Hepatocyte (in vitro differentiated cells): ENCODE data around the gene MPIG6B. TPM values are rescaled to one million over a fixed set of nuclear protein-coding genes. Genes with fewer than 3 reads are reported as not detected.

Source experiments
- DNase-seq: peaks from one replicate; pipeline ENCODE4 v3.0.0-alpha.2; 2016; ENCODE audit warnings: low spot score
- H2AFZ ChIP-seq: fragments of 200-600 bp; sonication (generic); 2 replicates; pipeline ENCODE4 v1.6.0; 2016; ENCODE audit warnings: antibody characterized with exemption, mild to moderate bottlenecking
- H3K27ac ChIP-seq: fragments of 200-600 bp; sonication (generic); 2 replicates; pipeline ENCODE4 v1.5.1; 2016; ENCODE audit warnings: mild to moderate bottlenecking
- H3K27me3 ChIP-seq: fragments of 200-600 bp; sonication (generic); 2 replicates; pipeline ENCODE4 v1.6.1; 2016
- H3K36me3 ChIP-seq: fragments of 200-600 bp; sonication (generic); replicated peaks from 2 replicates; pipeline ENCODE4 v1.5.1; 2016; ENCODE audit warnings: low read depth; ENCODE audit not compliant: insufficient read depth
- H3K4me1 ChIP-seq: fragments of 200-600 bp; sonication (generic); 2 replicates; pipeline ENCODE4 v1.5.1; 2016; ENCODE audit warnings: mild to moderate bottlenecking, moderate library complexity; ENCODE audit not compliant: insufficient read depth
- H3K4me2 ChIP-seq: fragments of 200-600 bp; sonication (generic); 2 replicates; pipeline ENCODE4 v1.6.0; 2016
- H3K4me3 ChIP-seq: fragments of 200-600 bp; sonication (generic); 2 replicates; pipeline ENCODE4 v1.5.1; 2016; ENCODE audit warnings: mild to moderate bottlenecking
- H3K79me2 ChIP-seq: fragments of 200-600 bp; sonication (generic); 2 replicates; pipeline ENCODE4 v1.6.0; 2017; ENCODE audit warnings: mild to moderate bottlenecking
- H3K9me2 ChIP-seq: fragments of 200-600 bp; sonication (generic); replicated peaks from 2 replicates; pipeline ENCODE4 v1.6.0; 2017; ENCODE audit warnings: mild to moderate bottlenecking; ENCODE audit not compliant: insufficient read depth
- H3K9me3 ChIP-seq: fragments of 200-600 bp; sonication (generic); 2 replicates; pipeline ENCODE4 v1.5.1; 2016; ENCODE audit warnings: low read depth, mild to moderate bottlenecking
- H4K20me1 ChIP-seq: fragments of 200-600 bp; sonication (generic); 2 replicates; pipeline ENCODE4 v1.6.0; 2016; ENCODE audit warnings: mild to moderate bottlenecking; ENCODE audit not compliant: insufficient read depth, poor library complexity, severe bottlenecking
- EZH2 ChIP-seq: fragments of 200-600 bp; sonication (generic); IDR thresholded peaks from 2 replicates; pipeline ENCODE4 v1.6.1; 2016; ENCODE audit warnings: antibody characterized with exemption, mild to moderate bottlenecking, borderline replicate concordance
- EZH2phosphoT487 ChIP-seq: fragments of 200-600 bp; sonication (generic); IDR thresholded peaks from one replicate; pipeline ENCODE4 v1.6.1; 2018; ENCODE audit warnings: antibody characterized with exemption, mild to moderate bottlenecking, low read depth, moderate library complexity; ENCODE audit not compliant: unreplicated experiment, severe bottlenecking
- whole genome bisulfite sequencing: methylation state at CpG from one replicate; pipeline ENCODE4 v1.1.6; 2016; ENCODE audit warnings: low lambda C conversion rate; ENCODE audit errors: missing lambda C conversion rate; 5-methylcytosine and 5-hydroxymethylcytosine counted together
- polyA plus RNA-seq: library from polyadenylated mRNA; unstranded; fragments of >200 nt; fragmentation: Nextera tagmentation; extraction: Ambion mirVana; gene quantifications from 2 replicates; pipeline ENCODE4 v1.2.1, GENCODE V29; 2016
- total RNA-seq: library from RNA; depleted of rRNA; stranded (reverse); fragments of >200 nt; gene quantifications from 2 replicates; pipeline ENCODE4 v1.2.3, GENCODE V29; 2014
- TF ChIP-seq, protein P1 (sequence below): fragments of 200-600 bp; sonication (generic); IDR thresholded peaks from 2 replicates; pipeline ENCODE4 v1.5.1; 2016; ENCODE audit warnings: antibody characterized with exemption, mild to moderate bottlenecking; ENCODE audit not compliant: poor library complexity

Gene MPIG6B
- total and polyA plus RNA-seq, 2 experiments from 2014 or later = not detected

DNA sequence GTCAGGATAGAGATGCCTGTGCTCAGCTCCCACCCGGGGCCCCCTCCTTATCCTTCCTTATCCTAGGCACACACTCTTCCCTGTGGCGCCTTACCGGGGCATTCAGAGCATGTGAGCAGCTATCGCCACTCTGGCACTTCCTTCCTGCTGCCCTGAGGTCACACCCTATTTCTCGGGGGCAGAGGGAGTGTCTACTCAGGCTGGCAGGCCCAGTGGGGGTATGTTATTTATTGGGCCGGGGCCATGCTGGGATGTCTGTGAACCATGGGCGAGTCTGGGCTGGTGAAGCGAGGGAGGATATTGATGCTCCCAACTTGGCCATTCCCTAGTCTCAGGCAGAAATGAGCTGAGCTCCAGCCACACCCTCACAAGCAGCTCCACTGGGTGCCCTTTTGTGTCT, 11.9 kb upstream of the MPIG6B start:
- Histone ChIP-seq H4K20me1 (no peaks in the 10 kb centered on the region), H3K27ac (no peak overlapping the region), H3K36me3 (no peaks in the 10 kb centered on the region), H3K79me2 (no peaks in the 10 kb centered on the region), H3K4me1 (peaks cover 25% of the 10 kb centered on the region), H2AFZ (no peak overlapping the region), H3K4me2 (no peak overlapping the region), H3K4me3 (no peak overlapping the region), H3K9me3 (no peaks in the 10 kb centered on the region), H3K27me3 (no peaks in the 10 kb centered on the region), H3K9me2 (no peaks in the 10 kb centered on the region)
- TF ChIP-seq EZH2 (no peak), EZH2phosphoT487 (no peak)
- TF ChIP-seq, protein P1, sequence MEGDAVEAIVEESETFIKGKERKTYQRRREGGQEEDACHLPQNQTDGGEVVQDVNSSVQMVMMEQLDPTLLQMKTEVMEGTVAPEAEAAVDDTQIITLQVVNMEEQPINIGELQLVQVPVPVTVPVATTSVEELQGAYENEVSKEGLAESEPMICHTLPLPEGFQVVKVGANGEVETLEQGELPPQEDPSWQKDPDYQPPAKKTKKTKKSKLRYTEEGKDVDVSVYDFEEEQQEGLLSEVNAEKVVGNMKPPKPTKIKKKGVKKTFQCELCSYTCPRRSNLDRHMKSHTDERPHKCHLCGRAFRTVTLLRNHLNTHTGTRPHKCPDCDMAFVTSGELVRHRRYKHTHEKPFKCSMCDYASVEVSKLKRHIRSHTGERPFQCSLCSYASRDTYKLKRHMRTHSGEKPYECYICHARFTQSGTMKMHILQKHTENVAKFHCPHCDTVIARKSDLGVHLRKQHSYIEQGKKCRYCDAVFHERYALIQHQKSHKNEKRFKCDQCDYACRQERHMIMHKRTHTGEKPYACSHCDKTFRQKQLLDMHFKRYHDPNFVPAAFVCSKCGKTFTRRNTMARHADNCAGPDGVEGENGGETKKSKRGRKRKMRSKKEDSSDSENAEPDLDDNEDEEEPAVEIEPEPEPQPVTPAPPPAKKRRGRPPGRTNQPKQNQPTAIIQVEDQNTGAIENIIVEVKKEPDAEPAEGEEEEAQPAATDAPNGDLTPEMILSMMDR = no peak
- 85% methylated on average over 8 of the region's 8 CpGs for WGBS
- DNase-seq = no peak

DNA sequence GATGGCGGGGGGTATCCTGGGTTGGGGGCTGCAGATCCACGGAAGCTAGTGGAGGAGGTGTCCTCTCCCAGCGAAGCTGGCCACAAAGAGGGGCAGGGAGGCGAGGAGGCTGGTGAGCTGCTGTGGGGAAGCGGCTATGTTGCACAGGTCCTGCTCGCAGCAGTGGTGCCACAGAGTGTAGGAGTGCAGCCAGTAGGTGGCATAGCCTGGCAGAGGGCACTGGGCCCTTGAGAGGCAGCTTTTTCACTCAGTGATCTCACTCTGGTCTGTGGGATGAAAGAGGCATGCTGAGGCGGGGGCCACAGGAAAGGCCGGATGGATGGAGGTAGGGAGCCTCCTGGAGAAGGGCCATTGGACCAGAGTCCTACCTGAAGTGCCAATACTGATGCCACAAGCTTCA, 10.9 kb upstream of the MPIG6B start:
- Histone ChIP-seq H3K4me1 (peaks cover 25% of the 10 kb centered on the region), H3K4me3 (no peak overlapping the region), H3K79me2 (no peaks in the 10 kb centered on the region), H3K27me3 (no peaks in the 10 kb centered on the region), H3K9me2 (no peaks in the 10 kb centered on the region), H4K20me1 (no peaks in the 10 kb centered on the region), H2AFZ (no peak overlapping the region), H3K9me3 (no peaks in the 10 kb centered on the region), H3K36me3 (no peaks in the 10 kb centered on the region), H3K4me2 (no peak overlapping the region), H3K27ac (no peak overlapping the region)
- 93% methylated on average over 8 of the region's 8 CpGs for WGBS
- TF ChIP-seq EZH2 (no peak), EZH2phosphoT487 (no peak)
- TF ChIP-seq, protein P1 = no peak
- DNase-seq = no peak

DNA sequence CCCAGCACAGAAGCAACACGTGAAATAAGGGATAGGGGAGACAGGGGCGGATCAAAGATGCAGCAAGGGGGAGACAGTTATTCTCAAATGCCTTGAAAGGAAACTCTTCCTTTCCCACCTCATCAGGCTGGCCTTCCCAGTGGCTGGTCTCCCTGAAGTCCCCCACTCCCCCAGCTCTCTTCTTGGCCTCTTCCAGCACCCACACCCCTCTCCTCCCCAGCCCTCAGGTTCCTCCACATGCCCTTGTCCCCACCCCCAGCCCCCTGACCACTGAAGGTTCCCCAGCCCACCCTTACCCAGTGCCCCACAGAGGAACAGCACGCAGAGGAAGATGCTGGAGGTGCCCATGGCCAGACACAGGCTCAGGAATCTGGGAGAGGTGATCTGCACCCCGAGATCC, 9.7 kb upstream of the MPIG6B start:
- Histone ChIP-seq H4K20me1 (no peaks in the 10 kb centered on the region), H3K9me3 (no peaks in the 10 kb centered on the region), H3K79me2 (no peaks in the 10 kb centered on the region), H3K4me3 (no peak overlapping the region), H3K27me3 (no peaks in the 10 kb centered on the region), H3K4me1 (peaks cover 25% of the 10 kb centered on the region), H3K27ac (peak overlapping the region; percentile 90), H2AFZ (peak overlapping the region; percentile 55), H3K4me2 (peak overlapping the region; percentile 60), H3K36me3 (no peaks in the 10 kb centered on the region), H3K9me2 (no peaks in the 10 kb centered on the region)
- no peak for DNase-seq
- TF ChIP-seq EZH2phosphoT487 (no peak), EZH2 (no peak)
- TF ChIP-seq, protein P1 = no peak
- 59% methylated on average over 4 of the region's 4 CpGs for WGBS
